ENCODE measurements around the gene CCDC89.

CCDC89 gene

DNA sequence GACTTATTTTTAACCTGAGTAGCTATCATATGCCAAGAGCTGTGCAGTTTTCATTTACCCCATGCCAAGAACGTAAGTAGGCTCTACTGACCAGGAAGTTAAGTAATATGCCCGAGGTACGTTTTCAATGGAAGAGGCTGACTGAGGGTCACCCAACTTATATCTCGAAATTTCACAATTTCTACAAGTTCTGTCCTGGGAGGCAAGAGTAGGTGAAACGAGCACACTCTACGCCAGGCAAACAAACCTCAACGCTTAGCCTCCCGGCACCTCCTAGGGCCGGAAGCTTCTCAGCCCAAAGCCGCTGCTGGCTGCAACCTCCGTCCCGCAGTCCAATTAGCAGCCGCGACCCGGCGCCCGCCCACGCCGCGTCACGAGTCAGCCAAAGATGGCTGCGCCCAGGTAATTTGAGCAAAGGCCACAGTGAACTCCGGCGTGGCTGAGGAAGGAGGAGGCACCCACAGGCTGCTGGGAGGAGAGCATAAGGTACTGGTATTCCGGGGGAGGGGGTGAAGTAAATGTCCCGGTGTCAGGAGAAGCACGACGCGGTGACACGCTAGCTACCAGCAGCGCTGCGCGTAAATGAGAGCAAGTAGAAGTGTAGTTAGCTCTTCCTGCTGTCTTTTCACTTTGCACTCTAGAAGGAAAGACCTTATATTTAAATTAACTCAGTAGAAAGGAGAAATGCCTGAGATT lies 38.2 kb downstream of the CCDC89 start, which contains the start of gene TMEM126A:
TMEM126A (plus strand) TSS at position 364 of the 696 bp plus-strand sequence. CDS start 2,289 bp downstream, outside the sequence.
- DNase-seq (peak; percentile 93), ATAC-seq (peak; percentile 96)
- Mint-ChIP-seq H3K27ac (peak within 1 kb of the TSS; percentile 93), H3K36me3 (ENCODE audit: low read depth) (peaks cover 14% of the 10 kb centered on the region), H3K27me3 (peaks cover 11% of the 10 kb centered on the region), H3K4me1 (peaks cover 34% of the 10 kb centered on the region), H3K4me3 (peak within 1 kb of the TSS; percentile 97), H3K9me3 (no peaks in the 10 kb centered on the region)

DNA sequence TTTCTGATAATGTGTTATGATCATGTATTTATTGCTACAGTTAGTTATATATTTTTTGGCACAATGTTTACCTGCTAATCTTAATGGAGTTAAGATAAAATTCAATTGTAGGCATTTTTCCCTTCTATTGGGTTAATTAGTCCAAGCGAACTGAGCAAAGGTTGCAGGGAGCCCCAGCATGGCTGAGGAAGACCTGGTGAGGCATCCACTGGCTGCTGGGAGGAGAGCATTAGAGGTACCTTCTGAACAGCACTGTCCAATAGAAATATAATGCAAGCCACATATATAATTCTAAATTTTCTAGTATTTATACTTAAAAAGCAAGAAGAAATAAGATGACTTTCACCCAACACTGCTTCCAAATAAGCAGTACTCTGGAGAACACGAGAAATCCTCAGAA lies 38.9 kb downstream of the CCDC89 start:
- peaks cover 11% of the 10 kb centered on the region for H3K27me3 Mint-ChIP-seq
- ATAC-seq = no peak

DNA sequence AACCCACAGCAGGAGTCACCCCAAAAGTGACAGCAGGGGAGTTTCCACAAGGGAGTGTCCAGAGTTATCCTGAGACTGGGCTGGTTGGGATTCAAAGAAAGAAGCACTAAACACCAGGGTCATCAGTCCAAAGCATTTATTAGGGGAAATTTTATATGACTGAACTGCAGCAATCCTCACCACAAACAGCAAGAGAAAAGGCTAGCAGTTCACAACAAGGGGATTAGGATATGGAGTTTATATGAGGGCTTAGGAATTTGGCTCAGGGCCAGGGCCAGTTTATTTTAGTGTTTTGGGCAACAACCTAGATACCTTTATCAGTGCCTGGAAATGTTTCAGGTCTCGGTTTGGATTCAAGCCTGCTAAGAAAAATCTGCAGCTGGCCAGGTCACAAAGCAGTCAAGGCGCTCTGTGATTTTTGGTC lies 42.8 kb downstream of the CCDC89 start:
- Mint-ChIP-seq H3K4me1 (peaks cover 8% of the 10 kb centered on the region), H3K27me3 (peaks cover 11% of the 10 kb centered on the region), H3K4me3 (no peak overlapping the region), H3K36me3 (ENCODE audit: low read depth) (peaks cover 6% of the 10 kb centered on the region), H3K27ac (no peak overlapping the region), H3K9me3 (no peaks in the 10 kb centered on the region)
- DNase-seq (no peak), ATAC-seq (no peak)

More for the DNA sequence above, 38.9 kb downstream of the CCDC89 start:
- Mint-ChIP-seq H3K27ac (peak overlapping the region; percentile 93), H3K4me3 (peak overlapping the region; percentile 97), H3K36me3 (ENCODE audit: low read depth) (peaks cover 10% of the 10 kb centered on the region), H3K9me3 (no peaks in the 10 kb centered on the region), H3K4me1 (peaks cover 32% of the 10 kb centered on the region)
- no peak for DNase-seq

DNA sequence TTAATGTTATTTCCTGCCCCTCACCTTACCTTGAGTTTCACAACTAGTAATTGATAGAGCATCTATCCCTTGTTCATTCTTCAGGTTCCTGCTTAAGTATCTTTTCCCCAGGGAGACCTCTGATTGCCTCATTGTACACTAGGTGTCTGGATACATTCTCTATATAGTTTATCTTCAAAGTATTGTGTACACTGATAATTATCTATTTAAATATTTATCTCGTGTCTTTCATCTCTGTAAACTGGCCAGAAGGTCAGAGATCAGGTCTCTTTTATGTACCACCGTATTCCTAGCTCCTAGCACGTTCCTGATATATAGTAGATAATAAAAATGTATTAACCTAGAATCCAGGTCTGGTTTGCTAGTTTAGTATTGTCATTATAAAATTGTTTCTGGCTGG lies 51.2 kb downstream of the CCDC89 start:
- Mint-ChIP-seq H3K4me1 (peaks cover 8% of the 10 kb centered on the region), H3K27ac (no peak overlapping the region), H3K9me3 (no peaks in the 10 kb centered on the region), H3K4me3 (no peak overlapping the region), H3K27me3 (no peaks in the 10 kb centered on the region), H3K36me3 (ENCODE audit: low read depth) (peaks cover 37% of the 10 kb centered on the region)
- no peak for DNase-seq
- no peak for ATAC-seq

Data from activated naive CD8-positive, alpha-beta T cell treated with anti-CD3 and anti-CD28 coated beads, Interleukin-2, amount 50 U/mL, for 24 hours (primary cell).